ENCODE measurements around the gene HOOK2. TPM values are rescaled to one million over a fixed set of nuclear protein-coding genes. Genes with fewer than 3 reads are reported as not detected.
A peak's percentile ranks its signal among the peaks of the same experiment; 100 is the strongest.

Gene HOOK2
- total RNA-seq, 1 experiment from 2014 or later: 19.0 TPM

- no peaks in the 10 kb centered on the region for H3K27me3 ChIP-seq
- no peaks in the 10 kb centered on the region for H3K36me3 ChIP-seq
Measured at GRCh38 chr19:12757544-12758274, 17.6 kb downstream of the HOOK2 start.

GRCh38 chr19:12756150-12756883, 19.0 kb downstream of the HOOK2 start:
- H3K4me1 ChIP-seq: no peaks in the 10 kb centered on the region

More at GRCh38 chr19:12757544-12758274, 17.6 kb downstream of the HOOK2 start:
- Histone ChIP-seq H3K27ac (peak overlapping the region; percentile 2; the same call in 1 of the 2 replicates), H3K9me3 (replicated peaks) (no peaks in the 10 kb centered on the region), H3K4me3 (peak overlapping the region; percentile 54), H3K4me1 (no peaks in the 10 kb centered on the region)
- DNase-seq: peak; percentile 96

GRCh38 chr19:12754465-12755196, 20.7 kb downstream of the HOOK2 start:
- Histone ChIP-seq H3K4me3 (no peak overlapping the region), H3K27me3 (peaks cover 20% of the 10 kb centered on the region), H3K27ac (no peak overlapping the region), H3K9me3 (replicated peaks) (no peaks in the 10 kb centered on the region), H3K4me1 (peaks cover 14% of the 10 kb centered on the region), H3K36me3 (no peaks in the 10 kb centered on the region)
- DNase-seq: no peak

More at GRCh38 chr19:12756150-12756883, 19.0 kb downstream of the HOOK2 start:
- Histone ChIP-seq H3K27me3 (peaks cover 11% of the 10 kb centered on the region), H3K27ac (no peak overlapping the region), H3K9me3 (replicated peaks) (no peaks in the 10 kb centered on the region), H3K4me3 (no peak overlapping the region), H3K36me3 (no peaks in the 10 kb centered on the region)
- no peak for DNase-seq

- H3K4me3 ChIP-seq: no peak overlapping the region
- H3K27ac ChIP-seq: no peak overlapping the region
- H3K4me1 ChIP-seq: peaks cover 25% of the 10 kb centered on the region
- no peaks in the 10 kb centered on the region for H3K9me3 ChIP-seq (replicated peaks)
- no peak for DNase-seq
- peaks cover 6% of the 10 kb centered on the region for H3K36me3 ChIP-seq
- peaks cover 20% of the 10 kb centered on the region for H3K27me3 ChIP-seq
Measured at GRCh38 chr19:12752056-12752781, 23.1 kb downstream of the HOOK2 start.

GRCh38 chr19:12751635-12752034, 23.7 kb downstream of the HOOK2 start, which contains the start of gene BEST2:
Gene BEST2 (plus strand): TSS chr19:12751791. CDS start chr19:12752593, 802 bp downstream.
- Histone ChIP-seq H3K4me3 (no peak within 1 kb of the TSS), H3K27me3 (peaks cover 20% of the 10 kb centered on the region), H3K36me3 (peaks cover 7% of the 10 kb centered on the region), H3K27ac (no peak within 1 kb of the TSS), H3K9me3 (replicated peaks) (no peaks in the 10 kb centered on the region), H3K4me1 (peaks cover 25% of the 10 kb centered on the region)
- no peak for DNase-seq

- H3K27ac ChIP-seq: no peak overlapping the region
- peaks cover 25% of the 10 kb centered on the region for H3K4me1 ChIP-seq
- H3K9me3 ChIP-seq (replicated peaks): no peaks in the 10 kb centered on the region
- peaks cover 20% of the 10 kb centered on the region for H3K27me3 ChIP-seq
- peaks cover 15% of the 10 kb centered on the region for H3K36me3 ChIP-seq
- H3K4me3 ChIP-seq: no peak overlapping the region
- no peak for DNase-seq
Measured at GRCh38 chr19:12750851-12751250, 24.5 kb downstream of the HOOK2 start.

GRCh38 chr19:12749938-12750521, 25.3 kb downstream of the HOOK2 start:
- Histone ChIP-seq H3K4me3 (peak overlapping the region; percentile 8; the same call in 1 of the 2 replicates), H3K36me3 (peaks cover 15% of the 10 kb centered on the region), H3K9me3 (replicated peaks) (no peaks in the 10 kb centered on the region), H3K4me1 (peaks cover 32% of the 10 kb centered on the region), H3K27me3 (peaks cover 20% of the 10 kb centered on the region), H3K27ac (no peak overlapping the region)
- DNase-seq: peak; percentile 71 to 72

- H3K27me3 ChIP-seq: peaks cover 20% of the 10 kb centered on the region
- DNase-seq: no peak
- peaks cover 15% of the 10 kb centered on the region for H3K36me3 ChIP-seq
- no peak overlapping the region for H3K4me3 ChIP-seq
- H3K9me3 ChIP-seq (replicated peaks): no peaks in the 10 kb centered on the region
- peaks cover 42% of the 10 kb centered on the region for H3K4me1 ChIP-seq
- H3K27ac ChIP-seq: no peak overlapping the region
Measured at GRCh38 chr19:12748489-12748888, 26.9 kb downstream of the HOOK2 start.

- Histone ChIP-seq H3K36me3 (peaks cover 20% of the 10 kb centered on the region), H3K4me1 (peaks cover 35% of the 10 kb centered on the region), H3K27me3 (no peaks in the 10 kb centered on the region; the same call in 1 of the 2 replicates), H3K4me3 (no peak overlapping the region), H3K27ac (no peak overlapping the region), H3K9me3 (replicated peaks) (no peaks in the 10 kb centered on the region)
- DNase-seq: peak; percentile 92 to 95
Measured at GRCh38 chr19:12745166-12745897, 30.0 kb downstream of the HOOK2 start.

GRCh38 chr19:12737835-12738351, 37.5 kb downstream of the HOOK2 start:
- Histone ChIP-seq H3K27ac (peak overlapping the region; percentile 99), H3K4me1 (peaks cover 10% of the 10 kb centered on the region; the same call in 1 of the 2 replicates), H3K4me3 (peak overlapping the region; percentile 82), H3K36me3 (peaks cover 8% of the 10 kb centered on the region), H3K27me3 (no peaks in the 10 kb centered on the region), H3K9me3 (replicated peaks) (no peaks in the 10 kb centered on the region)
- DNase-seq: no peak

- peak; percentile 100 for DNase-seq
- H3K9me3 ChIP-seq (replicated peaks): no peaks in the 10 kb centered on the region
Measured at GRCh38 chr19:12736995-12737834, 38.1 kb downstream of the HOOK2 start, which contains the start of gene GET3. Gene GET3 (plus strand): TSS chr19:12737497. CDS start chr19:12737506, 9 bp downstream.

More at GRCh38 chr19:12736995-12737834, 38.1 kb downstream of the HOOK2 start, which contains the start of gene GET3:
- peak within 1 kb of the TSS; percentile 82 for H3K4me3 ChIP-seq
- H3K27me3 ChIP-seq: no peaks in the 10 kb centered on the region
- H3K36me3 ChIP-seq: peaks cover 7% of the 10 kb centered on the region
- peaks cover 10% of the 10 kb centered on the region; the same call in 1 of the 2 replicates for H3K4me1 ChIP-seq
- peak within 1 kb of the TSS; percentile 99 for H3K27ac ChIP-seq

Measured in SJCRH30 (cell line).